ENCODE results near the gene FOXO3.
A peak's percentile ranks its signal among the peaks of the same experiment; 100 is the strongest.

DNA sequence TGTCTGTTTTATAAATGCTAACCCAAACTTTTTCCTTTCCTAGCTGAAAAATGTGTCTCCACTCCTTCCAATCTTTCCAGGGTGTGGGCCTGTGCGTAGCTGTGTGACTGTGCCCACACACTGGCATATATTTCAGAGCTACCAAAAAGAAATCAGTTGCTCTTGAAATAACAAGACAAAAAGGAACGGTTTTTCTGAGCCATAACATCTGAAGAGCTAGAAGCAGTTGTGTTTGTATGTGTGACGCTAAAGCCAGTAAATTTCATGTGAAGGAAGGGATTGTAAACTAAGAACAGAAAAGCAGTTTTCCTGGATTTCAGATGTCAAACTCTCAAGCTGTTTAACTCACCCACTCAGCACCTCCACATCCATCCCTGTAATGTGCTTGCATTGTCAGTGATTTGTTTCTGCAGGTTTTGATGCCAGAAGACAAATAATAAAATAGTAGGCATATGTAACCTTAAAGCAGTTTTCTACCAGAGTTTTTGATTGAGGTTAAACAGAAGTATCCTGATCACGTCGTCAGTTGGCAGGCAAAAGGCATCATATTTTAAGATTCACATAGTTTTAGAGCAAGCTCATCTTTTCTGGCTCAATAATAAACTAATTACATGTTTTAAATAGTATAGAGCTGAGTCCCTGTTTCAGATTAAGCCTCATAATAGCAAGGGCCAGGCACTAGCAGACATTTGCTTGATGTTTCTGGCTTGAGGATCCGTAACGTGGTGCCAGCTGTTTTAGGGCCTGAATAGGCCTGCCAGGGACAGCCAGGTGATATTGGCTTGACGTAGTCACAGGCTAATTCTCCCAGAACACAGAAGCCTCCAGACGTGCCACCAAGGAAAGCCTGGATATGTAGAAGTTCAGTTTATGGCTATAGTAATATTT is 90.9 kb downstream of the FOXO3 start:
- TF ChIP-seq, protein P1, sequence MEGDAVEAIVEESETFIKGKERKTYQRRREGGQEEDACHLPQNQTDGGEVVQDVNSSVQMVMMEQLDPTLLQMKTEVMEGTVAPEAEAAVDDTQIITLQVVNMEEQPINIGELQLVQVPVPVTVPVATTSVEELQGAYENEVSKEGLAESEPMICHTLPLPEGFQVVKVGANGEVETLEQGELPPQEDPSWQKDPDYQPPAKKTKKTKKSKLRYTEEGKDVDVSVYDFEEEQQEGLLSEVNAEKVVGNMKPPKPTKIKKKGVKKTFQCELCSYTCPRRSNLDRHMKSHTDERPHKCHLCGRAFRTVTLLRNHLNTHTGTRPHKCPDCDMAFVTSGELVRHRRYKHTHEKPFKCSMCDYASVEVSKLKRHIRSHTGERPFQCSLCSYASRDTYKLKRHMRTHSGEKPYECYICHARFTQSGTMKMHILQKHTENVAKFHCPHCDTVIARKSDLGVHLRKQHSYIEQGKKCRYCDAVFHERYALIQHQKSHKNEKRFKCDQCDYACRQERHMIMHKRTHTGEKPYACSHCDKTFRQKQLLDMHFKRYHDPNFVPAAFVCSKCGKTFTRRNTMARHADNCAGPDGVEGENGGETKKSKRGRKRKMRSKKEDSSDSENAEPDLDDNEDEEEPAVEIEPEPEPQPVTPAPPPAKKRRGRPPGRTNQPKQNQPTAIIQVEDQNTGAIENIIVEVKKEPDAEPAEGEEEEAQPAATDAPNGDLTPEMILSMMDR (IDR thresholded peaks at IDR 0.05), result no peak
- TF ChIP-seq POLR2A (IDR thresholded peaks at IDR 0.05), result no peak
- peak; percentile 85 for TF ChIP-seq POLR2AphosphoS5 (IDR thresholded peaks at IDR 0.05)

All from prostate gland (tissue), 2 donors.